ENCODE measurements around the gene CEP76.

DNA sequence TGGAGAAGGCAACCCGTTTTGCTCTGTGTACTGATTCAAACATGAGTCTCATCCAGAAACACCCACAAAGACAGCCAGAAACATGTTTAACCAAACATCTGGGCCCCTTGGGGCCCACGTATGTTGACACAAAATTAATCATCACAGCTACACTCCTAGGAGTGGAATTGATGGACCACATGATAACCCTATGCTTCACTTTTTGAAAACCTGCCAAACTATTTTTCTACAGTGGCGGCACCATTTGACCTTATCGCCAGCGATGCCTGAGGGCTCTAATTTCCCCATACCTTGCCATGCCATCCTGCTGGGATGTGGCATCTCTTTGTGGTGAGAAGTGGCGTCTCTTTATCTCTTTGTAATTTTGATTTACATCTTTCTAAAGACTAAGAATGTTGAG is 38.8 kb upstream of the CEP76 start:
- TF ChIP-seq ZNF70 (CRISPR knock-in tag; IDR thresholded peaks at IDR 0.05) (no peak), ISL1 (CRISPR knock-in tag; IDR thresholded peaks at IDR 0.05) (no peak)
- TF ChIP-seq, protein P1, sequence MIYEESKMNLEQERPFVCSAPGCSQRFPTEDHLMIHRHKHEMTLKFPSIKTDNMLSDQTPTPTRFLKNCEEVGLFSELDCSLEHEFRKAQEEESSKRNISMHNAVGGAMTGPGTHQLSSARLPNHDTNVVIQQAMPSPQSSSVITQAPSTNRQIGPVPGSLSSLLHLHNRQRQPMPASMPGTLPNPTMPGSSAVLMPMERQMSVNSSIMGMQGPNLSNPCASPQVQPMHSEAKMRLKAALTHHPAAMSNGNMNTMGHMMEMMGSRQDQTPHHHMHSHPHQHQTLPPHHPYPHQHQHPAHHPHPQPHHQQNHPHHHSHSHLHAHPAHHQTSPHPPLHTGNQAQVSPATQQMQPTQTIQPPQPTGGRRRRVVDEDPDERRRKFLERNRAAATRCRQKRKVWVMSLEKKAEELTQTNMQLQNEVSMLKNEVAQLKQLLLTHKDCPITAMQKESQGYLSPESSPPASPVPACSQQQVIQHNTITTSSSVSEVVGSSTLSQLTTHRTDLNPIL (CRISPR knock-in tag; IDR thresholded peaks at IDR 0.05; ENCODE audit: low read depth), result no peak

All from SK-N-SH treated with all-trans-retinoic acid at 6 μM for 48 hours (cell line).